Suprapubic skin (tissue), 4 donors: ENCODE results near the gene SLC25A33.

Experiments used
- EP300 ChIP-seq: sonication (generic); formaldehyde crosslinking; IDR thresholded peaks from one replicate; pipeline ENCODE4 v1.6.1; 2017; ENCODE audit warnings: antibody characterized with exemption
- POLR2A ChIP-seq, 2 donors: fragments of 450-650 bp; IDR thresholded peaks; one replicate each; pipeline ENCODE4 v1.6.1; 2017; ENCODE audit warnings: antibody characterized with exemption in 2 of 2, mild to moderate bottlenecking in 2 of 2, moderate library complexity in 2 of 2
- POLR2AphosphoS5 ChIP-seq, 3 donors: sonication (generic); formaldehyde crosslinking; IDR thresholded peaks; one replicate each; pipeline ENCODE4 v1.6.1; 2017; ENCODE audit warnings: antibody characterized with exemption in 3 of 3
- TF ChIP-seq, protein P1 (sequence below), 2 donors: fragments of 200-600 bp in 1 of 2; fragments of 450-650 bp in 1 of 2; sonication (generic) in 1 of 2; IDR thresholded peaks; one replicate each; pipeline ENCODE4 v1.5.1; 2016 to 2019; ENCODE audit warnings: antibody characterized with exemption in 2 of 2, mild to moderate bottlenecking in 1 of 2, moderate library complexity in 1 of 2

DNA sequence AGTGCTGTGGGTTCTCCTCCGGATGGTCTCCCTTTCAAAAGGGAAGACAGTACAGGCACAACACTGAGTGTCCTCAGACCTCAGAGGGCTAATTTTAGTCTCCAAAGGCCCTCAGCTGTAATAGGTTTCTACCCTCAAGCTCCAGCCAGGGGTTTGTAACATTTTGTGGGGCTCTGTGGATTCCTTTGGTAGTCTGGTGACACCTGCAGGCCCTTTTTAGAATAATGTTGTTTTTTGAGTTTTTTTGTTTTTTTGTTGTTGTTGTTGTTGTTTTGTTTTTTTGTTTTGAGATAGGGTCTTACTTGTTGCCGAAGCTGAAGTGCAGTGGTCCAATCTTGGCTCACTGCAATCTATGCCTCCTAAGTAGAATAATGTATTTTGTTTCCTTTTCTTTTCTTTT, 34.5 kb downstream of the SLC25A33 start:
- TF ChIP-seq, protein P1, sequence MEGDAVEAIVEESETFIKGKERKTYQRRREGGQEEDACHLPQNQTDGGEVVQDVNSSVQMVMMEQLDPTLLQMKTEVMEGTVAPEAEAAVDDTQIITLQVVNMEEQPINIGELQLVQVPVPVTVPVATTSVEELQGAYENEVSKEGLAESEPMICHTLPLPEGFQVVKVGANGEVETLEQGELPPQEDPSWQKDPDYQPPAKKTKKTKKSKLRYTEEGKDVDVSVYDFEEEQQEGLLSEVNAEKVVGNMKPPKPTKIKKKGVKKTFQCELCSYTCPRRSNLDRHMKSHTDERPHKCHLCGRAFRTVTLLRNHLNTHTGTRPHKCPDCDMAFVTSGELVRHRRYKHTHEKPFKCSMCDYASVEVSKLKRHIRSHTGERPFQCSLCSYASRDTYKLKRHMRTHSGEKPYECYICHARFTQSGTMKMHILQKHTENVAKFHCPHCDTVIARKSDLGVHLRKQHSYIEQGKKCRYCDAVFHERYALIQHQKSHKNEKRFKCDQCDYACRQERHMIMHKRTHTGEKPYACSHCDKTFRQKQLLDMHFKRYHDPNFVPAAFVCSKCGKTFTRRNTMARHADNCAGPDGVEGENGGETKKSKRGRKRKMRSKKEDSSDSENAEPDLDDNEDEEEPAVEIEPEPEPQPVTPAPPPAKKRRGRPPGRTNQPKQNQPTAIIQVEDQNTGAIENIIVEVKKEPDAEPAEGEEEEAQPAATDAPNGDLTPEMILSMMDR (IDR thresholded peaks at IDR 0.05), result peak in 1 of 2 donors; percentile 18
- TF ChIP-seq POLR2A (IDR thresholded peaks at IDR 0.05), result no peak
- TF ChIP-seq POLR2AphosphoS5 (IDR thresholded peaks at IDR 0.05), result no peak
- no peak for TF ChIP-seq EP300
